ENCODE data around the gene CFAP299. TPM values are rescaled to one million over a fixed set of nuclear protein-coding genes. Genes with fewer than 3 reads are reported as not detected.

The CFAP299 gene
- total RNA-seq, 1 experiment from 2014 or later, result not detected

- Histone ChIP-seq H3K4me2 (ENCODE audit: low read length) (no peak overlapping the region), H3K36me3 (ENCODE audit: control insufficient read depth in 1 of 2, insufficient read depth in 2 of 2, low read length in 2 of 2) (no peaks in the 10 kb centered on the region), H3K9ac (ENCODE audit: low read length) (no peak overlapping the region), H3K27me3 (ENCODE audit: insufficient read depth, low read length) (peaks cover 59% of the 10 kb centered on the region), H3K9me3 (ENCODE audit: control insufficient read depth in 1 of 2, insufficient read depth in 1 of 2, low read depth in 1 of 2, low read length in 2 of 2) (no peaks in the 10 kb centered on the region), H3K9me2 (ENCODE audit: insufficient read depth) (no peaks in the 10 kb centered on the region), H3K79me2 (ENCODE audit: insufficient read depth, low read length) (no peaks in the 10 kb centered on the region), H3K27ac (ENCODE audit: low read depth, low read length) (no peak overlapping the region), H3K4me1 (ENCODE audit: control insufficient read depth in 1 of 2, insufficient read depth in 2 of 2, low read length in 2 of 2) (no peaks in the 10 kb centered on the region), H4K20me1 (ENCODE audit: insufficient read depth) (no peaks in the 10 kb centered on the region), H2AFZ (ENCODE audit: low read depth, low read length, poor library complexity, severe bottlenecking) (no peak overlapping the region), H3K4me3 (replicated peaks in 1 of 2; ENCODE audit: low read depth in 1 of 2, low read length in 2 of 2) (no peak overlapping the region)
- TF ChIP-seq CBX3 (IDR thresholded peaks at IDR 0.05; ENCODE audit: low read depth) (no peak), ZBTB33 (IDR thresholded peaks at IDR 0.05; ENCODE audit: extremely low read depth, insufficient replicate concordance, low read length) (no peak), EGR1 (IDR thresholded peaks at IDR 0.05; ENCODE audit: low read depth) (no peak), FOSL1 (IDR thresholded peaks at IDR 0.05; ENCODE audit: low read depth) (no peak), JUND (IDR thresholded peaks at IDR 0.05) (no peak), CTCF (IDR thresholded peaks at IDR 0.05 in 2 of 3, conservative IDR thresholded peaks at IDR 0.05 in 1 of 3; ENCODE audit: borderline replicate concordance in 1 of 3, insufficient read depth in 1 of 3, low read depth in 2 of 3, low read length in 2 of 3) (no peak), ATF3 (IDR thresholded peaks at IDR 0.05) (no peak), EZH2phosphoT487 (IDR thresholded peaks at IDR 0.05; ENCODE audit: borderline replicate concordance) (no peak), MAX (IDR thresholded peaks at IDR 0.05) (no peak)
- BruUV-seq (replicated peaks), result no TSS peak
- ChIA-PET CTCF (no interaction called here), RAD21 (ENCODE audit: low non-redundant PET in 1 of 2, low total read pairs in 2 of 2, uncharacterized antibody in 2 of 2, unreplicated experiment in 2 of 2) (no interaction called here), POLR2A (no interaction called here)
- DNase-seq (ENCODE audit: low read depth, low spot score) (no peak), ATAC-seq (no peak)
- intact Hi-C loops (cut with micrococcal nuclease), result no loop called here
These were observed 14.2 kb upstream of the CFAP299 start for GRCh38 chr4:80321341-80321740.

All from HCT116 (cell line).